Endothelial cell of hepatic sinusoid (primary cell): ENCODE results near the gene FOXN3.

Experiments
- in situ Hi-C: cut with HindIII; loops from 2 replicates; pipeline ENCODE4 v1.10.0; 2017; ENCODE audit warnings: low sequenced_read_pairs

The FOXN3 gene

DNA sequence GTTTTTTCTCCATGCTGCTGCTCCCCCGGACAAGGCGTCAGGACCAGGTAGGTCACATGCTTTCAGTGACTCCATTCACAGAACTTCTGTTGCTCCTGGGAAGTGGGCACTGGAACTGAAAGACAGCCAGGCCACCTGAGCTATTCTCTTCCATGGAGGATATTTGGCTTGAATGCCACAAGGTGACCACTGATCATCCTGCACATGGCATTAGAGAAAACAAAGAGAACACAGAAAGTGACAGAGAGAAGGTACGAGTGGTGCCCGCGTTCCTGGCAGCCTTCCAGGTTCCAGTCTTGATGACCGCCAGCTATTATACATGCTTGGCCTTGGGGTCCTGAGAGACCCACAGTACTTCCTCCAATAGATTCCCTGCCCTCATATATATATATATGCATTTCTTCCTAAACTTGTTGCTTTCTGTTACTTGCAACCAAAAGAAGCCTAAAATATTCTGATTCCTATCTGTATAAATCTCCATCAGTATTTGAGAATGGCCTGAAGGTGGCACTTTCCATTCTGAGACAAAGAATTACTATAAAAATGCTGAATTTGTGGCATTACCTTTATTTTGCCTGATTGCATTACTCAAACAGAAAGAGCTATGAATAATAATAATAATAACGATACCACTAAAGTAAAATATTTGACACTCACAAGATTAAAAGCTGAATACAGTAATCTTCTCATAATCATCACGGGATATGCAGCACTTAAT lies 174.9 kb downstream of the FOXN3 start:
- in situ Hi-C loops, result no loop called here

DNA sequence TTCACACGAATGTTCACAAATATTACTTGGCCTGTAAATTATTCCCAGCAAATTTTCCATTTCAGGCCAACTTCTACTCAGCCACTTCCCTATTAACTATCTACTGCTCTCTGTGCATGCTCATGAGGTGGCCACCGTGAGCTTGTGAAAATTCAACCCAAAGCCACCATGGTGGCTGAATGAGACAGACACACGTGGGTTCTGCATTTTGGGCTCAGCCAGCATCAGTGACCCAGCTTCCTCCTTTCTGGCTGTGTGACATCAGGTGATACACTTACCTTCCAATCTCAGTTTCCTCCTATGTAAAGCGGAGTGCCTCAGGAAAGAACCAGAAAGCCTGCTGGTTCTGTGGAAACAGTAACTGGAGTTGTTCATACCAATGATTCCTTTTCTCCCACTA lies 175.8 kb downstream of the FOXN3 start:
- in situ Hi-C loops, result no loop called here

DNA sequence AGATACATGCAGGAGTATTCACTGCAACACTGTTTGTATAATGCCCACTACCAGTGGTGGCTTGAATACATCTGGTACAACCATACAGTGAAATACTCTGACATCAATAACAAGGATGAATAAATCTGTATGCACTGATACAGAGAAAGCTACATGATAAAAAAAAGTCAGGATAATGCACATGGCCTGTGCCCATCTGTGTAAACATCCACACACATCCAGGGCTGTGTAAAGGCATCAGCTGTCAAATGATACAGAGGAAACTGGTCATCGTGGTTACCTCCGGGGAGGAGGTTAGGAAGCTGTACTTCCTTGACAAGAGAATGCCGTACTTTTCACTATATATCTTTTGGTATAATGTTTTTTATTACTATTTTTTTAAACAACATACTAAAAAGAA lies 176.6 kb downstream of the FOXN3 start:
- in situ Hi-C loops, result no loop called here

DNA sequence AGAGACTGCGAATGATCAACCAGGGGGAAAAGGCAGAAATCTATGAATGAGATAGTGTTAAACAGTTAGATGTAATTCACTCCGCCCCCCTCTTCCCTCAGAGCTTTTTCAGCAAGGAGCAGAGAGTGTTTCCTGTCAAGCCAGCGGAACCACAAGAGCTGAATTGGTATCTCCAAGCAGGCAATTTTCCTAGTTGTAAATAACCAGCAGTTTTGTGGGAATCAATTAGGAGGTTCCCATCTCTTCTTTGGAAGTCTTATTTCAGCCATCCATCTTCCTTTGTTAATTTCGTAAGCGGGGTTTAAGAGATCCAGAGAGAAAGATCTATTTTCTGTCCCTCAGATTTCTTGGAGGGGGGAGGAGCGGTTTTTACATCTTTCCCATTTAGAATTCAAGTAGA lies 178.0 kb downstream of the FOXN3 start:
- in situ Hi-C loops, result no loop called here

DNA sequence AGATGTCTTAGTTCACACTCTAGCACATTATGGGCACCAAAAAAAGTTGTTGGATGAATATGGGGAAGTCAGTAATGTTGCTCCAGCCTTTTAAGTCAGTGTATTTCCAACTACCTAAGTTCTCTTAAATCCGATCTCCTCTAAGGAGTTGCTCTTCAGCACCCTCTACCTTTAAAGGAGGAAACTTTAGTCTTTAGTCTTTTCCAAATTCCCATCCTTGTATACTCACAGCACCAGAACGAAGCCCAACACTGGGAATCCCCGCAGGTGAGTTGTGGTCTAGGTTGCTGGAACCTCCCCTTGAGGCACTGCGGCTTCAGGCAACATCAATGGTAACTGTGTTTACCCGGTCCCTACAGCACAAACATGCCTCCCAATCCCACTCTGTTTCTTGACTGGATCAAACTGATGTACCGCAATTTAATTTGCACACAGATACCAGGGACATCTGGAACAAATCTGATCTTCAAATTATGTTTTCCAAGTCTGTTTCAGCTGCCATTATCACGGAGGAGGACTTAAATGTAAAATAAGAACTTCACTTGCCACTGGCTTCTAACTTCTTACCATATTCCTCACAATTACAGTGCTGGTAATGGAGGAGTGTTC lies 179.0 kb downstream of the FOXN3 start:
- in situ Hi-C loops, result no loop called here

DNA sequence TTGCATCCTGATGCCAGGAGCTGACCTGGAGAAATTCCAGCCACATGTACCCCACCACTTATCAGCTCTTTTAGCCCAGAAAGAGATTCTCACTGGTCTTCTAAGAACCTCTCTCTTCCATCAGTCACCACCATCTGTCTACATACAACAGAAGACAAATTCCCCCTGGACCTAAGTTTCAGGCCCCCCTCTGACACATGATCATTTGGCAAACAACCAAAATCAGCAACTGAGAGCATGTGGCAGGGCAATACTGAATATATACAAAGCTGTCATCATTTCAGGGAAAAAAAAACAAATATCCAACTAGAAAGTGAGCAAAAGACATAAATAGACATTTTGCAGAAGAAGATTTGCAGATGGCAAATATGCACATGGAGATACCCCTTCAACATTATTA lies 180.2 kb downstream of the FOXN3 start:
- in situ Hi-C loops, result no loop called here

DNA sequence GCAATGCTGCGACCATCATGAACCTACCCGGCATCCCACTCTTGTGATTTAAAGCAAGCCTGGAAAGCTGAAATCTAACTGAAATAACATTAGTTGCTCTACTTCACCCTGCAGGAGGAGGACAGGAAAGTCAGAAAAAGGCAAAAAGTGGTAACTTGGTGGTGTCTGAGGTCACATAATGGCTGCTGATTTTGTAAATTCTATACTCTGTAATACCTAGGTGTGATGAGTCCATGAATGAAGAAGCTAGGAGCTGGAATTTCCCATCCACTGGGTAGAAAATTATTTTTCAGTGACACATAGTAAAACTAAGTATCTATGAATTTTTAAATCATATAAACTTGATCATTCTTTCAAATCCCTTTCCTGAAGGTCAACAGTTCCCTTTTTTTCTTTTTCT lies 183.8 kb downstream of the FOXN3 start:
- in situ Hi-C loops, result no loop called here

DNA sequence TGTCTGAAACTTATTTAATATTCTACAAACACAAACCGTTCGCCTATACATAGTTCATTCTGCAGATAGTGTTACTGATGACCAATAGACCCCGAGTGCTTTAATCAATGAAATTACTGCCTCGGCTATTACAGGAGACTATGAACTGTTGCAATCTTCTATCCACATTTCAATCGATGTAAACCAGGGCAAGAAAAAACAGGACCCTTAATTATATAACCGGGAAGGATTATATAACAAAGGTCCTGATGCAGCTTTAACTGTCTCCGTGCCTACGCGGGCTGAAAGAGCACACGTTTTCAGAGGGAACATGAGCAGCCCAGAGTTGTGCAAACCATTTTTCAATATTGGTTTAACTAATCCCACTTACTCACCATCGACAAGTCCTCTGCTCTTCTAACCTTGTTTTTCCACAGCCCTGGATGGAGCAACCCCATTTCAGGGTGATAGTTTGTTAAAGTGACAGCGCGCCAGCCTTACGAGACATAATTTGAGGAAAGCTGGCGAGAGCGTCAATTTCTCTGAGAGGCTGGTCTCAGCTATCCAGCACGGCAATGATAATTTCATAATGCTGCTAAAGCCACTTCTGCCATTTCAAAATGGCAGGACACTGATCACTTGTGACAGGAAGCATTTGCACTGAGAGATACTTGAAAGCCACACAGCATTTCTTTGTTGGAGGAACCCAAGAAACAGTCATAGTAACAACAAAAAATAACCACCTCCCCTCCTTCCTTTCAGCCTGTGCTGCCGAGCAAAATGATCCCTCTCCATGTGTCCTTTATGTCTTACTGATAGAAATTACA lies 184.6 kb downstream of the FOXN3 start:
- in situ Hi-C loops, result no loop called here

DNA sequence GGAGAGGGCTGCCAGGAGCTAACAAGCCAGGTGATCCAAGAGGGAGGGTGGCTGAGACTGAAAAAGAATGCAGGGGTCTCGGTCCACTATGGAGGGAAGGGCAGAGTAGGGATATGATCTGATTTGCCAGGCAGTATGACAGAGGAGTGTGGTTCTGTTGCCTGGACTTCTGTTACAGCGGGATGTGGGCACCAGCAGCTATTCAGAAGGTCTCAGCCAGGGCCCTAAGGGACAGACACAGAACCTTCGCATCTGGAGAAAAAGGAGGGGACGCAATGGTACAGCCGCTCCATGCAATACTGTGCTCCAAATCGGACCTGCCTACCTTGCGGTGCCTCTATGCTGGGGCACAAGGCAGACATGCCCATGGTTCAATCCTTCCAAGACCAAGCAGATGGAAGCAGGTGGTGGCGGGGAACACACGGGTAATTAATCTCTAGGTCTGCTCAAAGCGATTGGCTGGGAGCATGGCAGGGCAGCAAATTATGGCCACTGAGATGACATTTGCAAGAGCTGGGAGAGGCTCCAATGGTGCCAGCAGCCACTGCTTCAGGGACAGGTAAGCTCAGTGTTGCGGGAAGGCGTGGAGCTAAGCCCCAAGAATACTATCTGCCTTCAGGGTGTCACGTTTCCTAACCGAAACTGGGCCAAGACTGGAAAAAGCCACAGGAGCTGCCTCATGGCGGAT lies 185.5 kb downstream of the FOXN3 start:
- in situ Hi-C loops, result no loop called here

DNA sequence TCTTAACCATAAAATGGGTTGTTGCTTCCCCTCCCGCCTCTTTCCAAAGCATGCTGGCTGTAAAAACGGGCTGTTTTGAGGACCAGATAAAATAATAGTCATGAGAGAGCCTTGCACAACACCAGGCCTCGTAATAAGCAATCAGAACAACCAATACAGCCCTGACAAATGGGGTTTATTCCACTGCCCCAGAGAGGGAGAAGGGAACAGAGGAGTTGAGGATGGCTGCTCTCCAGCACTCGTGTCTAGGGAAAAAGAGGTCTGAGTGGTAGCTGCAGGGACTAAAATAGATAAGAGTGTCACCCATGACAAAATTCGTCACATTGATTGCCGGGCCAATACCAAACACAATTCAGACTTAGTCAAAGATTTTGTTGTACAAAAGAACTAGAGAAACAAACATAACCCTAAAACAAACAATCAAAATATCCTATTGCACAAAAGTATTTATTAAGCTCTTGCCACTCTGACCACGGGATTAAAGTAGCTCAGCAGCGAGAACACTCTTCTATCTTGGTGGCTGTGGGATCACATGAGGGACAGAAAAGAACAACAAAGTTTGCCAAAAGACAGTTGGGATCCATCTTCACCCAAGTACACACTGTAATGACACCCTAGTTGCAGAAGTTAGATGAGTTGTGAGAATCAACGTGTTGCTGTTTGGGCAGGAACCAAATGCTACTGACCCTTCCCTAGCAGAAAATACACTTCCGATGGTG lies 188.0 kb downstream of the FOXN3 start:
- in situ Hi-C loops, result no loop called here

DNA sequence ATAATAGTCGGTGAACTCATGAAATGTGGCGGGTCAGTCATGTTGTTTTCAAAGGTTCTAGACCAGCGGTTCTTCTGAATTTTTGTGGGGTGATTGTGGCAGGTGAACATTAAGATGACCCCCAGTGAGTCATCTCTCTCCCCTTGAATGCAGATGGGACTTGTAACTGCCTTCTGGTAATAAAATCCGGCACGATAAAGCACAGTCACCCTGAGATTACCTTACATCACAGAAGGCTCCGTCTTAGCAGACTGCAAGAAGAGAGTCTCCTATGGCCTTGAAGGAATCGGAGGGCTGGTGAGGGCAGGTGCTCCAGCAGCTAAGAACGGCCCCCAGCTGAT lies 189.6 kb downstream of the FOXN3 start:
- in situ Hi-C loops, result no loop called here

DNA sequence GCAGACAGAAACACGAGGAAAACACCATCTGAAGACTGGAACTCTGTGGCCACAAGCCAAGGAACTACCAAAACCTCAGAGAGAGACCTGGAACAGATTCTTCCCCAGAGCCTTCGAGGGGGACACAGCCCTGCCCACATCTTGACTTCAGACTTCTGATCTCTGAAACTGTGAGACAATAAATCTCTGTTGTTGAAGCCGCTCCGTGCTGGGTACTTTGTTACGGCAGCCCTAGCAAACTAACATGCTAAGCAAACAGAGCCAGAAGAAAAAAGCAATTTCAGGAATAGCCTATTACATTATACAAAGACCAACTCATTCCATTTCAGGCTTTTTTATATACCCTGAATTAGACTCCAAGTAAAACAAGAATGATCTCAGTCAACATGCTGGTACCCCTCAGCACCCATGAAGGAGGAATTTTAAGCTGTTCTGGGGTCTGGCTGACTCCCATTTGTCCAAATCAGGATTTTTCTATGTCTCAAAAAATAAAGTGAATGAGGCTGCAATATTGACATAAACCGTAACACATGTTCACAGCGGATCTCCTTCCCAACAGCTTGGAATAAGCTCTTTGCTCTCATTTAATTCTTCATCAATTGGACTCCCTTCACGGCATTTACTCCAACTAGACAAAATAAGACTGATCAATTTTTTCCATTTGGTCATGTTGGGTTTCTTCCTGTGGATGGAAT lies 190.1 kb downstream of the FOXN3 start:
- in situ Hi-C loops, result no loop called here

DNA sequence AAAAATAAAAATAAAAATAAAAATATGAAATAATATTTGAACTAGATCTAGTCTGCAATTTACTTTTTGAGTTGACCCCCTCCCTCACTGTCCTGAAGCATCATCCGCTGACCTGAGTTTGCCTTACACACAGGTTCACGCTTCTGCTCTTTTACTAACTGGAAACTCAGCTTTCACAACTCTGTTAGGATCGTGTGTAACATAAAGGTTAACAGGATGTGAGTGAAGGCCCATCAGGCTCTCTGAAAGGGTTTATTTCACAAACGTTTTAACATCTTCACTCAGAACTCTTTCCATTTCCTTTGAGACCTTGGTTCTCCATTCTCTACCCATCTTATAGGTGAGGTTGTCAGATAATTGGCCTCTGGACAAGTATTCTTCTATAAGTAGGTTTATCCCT lies 191.4 kb downstream of the FOXN3 start:
- in situ Hi-C loops, result no loop called here

DNA sequence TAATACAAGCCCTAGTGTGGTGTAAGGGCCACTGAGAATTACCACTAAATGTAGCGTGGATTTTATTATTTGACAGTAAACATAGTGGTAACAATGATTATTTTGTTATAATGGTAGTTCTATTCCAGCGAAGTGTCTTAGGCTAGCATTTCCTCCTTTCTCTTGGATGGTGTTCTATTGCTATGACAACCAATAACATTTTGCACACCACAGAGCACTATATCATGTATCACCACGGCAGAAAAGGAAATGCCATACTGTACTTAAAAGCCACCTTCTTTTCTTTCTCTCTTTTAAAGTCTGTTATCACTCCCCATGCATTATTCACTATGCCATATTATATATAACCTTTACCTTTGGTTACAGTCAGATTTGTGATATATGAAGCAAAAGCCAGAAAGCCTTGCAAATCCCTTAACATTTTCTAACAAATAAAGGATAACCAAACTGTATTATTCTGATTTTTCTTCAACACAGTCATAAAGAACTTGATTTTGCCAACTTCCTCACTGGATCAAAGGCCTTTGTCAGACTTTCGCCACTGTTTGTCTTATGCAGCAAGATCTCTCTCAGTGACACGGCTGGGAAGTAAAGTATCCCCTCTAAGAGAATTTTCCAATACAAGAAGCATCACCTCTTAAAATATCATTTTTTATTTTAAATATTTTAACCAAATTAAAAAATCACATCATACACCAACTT lies 195.8 kb downstream of the FOXN3 start:
- in situ Hi-C loops, result no loop called here

DNA sequence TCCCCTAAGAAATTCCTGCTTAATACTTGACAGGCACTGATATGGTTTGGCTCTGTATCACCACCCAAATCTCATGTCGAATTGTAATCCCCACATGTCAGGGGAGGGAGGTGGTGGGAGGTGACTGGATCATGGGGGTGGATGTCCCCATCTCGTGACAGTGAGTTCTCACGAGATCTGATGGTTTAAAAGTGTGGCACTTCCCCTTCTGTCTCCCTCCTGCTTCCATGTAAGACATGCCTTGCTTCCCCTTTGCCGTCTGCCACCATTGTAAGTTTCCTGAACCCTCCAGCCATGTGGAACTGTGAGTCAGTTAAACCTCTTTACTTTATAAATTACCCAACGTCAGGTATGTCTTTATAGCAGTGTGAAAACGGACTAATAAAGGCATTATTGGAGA lies 198.0 kb downstream of the FOXN3 start:
- in situ Hi-C loops, result no loop called here

DNA sequence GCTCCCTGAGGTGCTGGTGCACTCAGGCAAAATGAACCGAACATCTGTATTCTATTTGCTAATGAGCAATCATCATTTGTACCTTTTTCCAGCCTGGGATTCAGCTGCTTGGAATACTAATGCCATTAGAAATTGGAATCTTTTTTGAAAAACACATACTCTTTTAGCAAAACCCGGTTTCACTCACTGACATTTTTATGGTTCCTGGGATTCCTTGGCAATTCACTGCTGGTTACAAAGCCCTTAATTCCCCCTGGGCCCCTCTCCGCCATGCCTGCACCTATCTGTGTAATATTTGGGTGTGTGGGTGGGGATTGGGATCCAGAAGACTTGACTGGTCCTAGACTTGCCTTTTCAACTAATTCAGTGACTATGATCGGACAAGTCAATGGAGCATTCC lies 199.1 kb downstream of the FOXN3 start:
- in situ Hi-C loops, result no loop called here

DNA sequence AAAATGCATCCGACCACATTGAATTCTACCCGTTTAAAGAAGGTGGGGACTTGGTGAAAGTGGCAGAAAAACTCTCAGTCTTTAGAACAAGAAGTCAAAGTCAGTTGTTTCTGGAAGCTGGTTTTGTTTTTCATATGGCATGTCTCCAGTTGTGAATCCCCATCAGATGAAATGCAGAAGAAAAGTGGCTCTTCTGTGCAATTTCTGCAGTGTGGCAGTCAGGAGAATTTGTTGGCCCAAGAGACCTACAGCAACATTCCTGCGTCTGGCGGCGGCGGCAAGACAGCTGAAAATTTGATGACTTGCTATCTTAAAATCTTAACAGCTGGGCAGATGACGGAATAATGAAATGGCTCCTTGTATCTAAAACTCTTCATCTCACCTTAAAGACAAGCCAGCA lies 201.5 kb downstream of the FOXN3 start:
- in situ Hi-C loops, result no loop called here

DNA sequence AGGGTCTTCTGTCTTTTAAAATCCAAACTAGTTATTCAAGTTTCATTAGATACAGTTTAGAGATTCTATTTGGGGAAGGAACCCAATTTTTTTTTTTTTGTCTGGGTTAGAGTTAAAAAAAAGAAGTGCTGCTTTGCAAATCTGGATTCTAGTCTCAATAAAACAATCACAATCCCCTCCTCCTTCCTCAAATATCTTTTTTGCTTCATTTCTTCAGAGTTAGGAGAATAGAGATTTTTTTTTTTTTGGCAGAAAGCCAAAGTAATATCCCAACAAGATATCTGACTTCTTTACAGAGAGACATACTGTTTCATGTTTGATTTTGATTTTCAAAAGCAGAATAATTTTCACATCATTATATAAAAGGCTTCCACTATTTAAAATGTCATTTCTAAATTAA lies 201.9 kb downstream of the FOXN3 start:
- in situ Hi-C loops, result no loop called here

DNA sequence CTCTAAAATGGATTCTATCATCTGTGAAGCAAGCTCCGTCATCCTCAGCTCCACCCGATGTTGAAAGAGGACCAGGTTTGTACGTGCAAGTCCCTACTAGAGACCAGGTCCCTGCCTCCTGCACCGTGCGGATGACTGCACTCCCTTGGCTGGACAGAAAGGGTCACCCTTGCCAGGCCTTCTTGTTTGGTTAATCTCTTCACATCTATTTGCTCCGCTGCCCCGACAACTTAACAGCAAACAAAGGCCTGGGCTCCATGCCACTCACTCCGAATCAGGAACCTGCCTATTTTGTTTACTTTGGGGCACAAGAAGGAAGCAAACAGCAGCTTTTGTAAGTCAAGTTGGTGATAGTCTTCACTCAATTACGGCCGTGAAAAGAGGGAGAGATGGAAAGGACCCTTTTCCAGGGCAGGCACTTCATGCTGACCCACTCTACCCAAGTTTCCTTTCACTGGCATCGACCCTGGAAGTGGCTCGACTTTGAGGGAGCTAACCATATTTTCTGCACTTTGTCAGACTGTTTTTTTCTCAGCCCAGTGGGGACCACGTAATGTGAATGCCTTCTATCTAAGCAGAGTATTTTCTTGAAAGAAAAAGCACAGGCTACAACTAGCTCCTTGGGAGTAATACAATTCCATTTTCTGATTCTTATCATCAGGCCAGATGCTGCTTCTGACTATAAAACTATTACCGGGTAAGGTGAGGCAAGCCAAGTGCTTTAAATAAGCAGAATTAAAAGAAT lies 202.6 kb downstream of the FOXN3 start:
- in situ Hi-C loops, result no loop called here
